ENCODE data around the gene RGS9BP. TPM values are rescaled to one million over a fixed set of nuclear protein-coding genes. Genes with fewer than 3 reads are reported as not detected.
"Not testable (repeated sequence)": the region's sequence is repeated elsewhere in the genome, so short reads cannot be mapped to it uniquely, and the experiment has no call there.

The RGS9BP gene
- total RNA-seq, 1 donor from 2014 or later: 0.79 TPM

DNA sequence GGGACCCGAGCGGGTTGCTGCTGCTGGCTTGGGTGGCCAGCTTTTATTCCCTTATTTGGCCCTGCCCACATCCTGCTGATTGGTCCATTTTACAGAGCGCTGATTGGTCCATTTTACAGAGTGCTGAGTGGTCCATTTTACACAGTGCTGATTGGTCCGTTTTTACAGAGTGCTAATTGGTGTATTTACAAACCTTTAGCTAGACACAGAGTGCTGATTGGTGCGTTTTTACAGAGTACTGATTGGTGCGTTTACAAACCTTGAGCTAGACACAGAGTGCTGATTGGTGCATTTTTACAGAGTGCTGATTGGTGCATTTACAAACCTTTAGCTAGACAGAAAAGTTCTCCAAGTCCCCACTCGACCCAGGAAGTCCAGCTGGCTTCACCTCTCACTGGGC is 24.5 kb downstream of the RGS9BP start:
- FAIRE-seq; DNase-seq (ENCODE audit: low read depth); H3K27me3 ChIP-seq (ENCODE audit: control insufficient read depth, insufficient read depth, low read length); H3K4me3 ChIP-seq (ENCODE audit: low read depth, low read length): not testable (repeated sequence)
- H3K36me3 ChIP-seq (ENCODE audit: control insufficient read depth, insufficient read depth, low read length): peaks cover 11% of the 10 kb centered on the region

DNA sequence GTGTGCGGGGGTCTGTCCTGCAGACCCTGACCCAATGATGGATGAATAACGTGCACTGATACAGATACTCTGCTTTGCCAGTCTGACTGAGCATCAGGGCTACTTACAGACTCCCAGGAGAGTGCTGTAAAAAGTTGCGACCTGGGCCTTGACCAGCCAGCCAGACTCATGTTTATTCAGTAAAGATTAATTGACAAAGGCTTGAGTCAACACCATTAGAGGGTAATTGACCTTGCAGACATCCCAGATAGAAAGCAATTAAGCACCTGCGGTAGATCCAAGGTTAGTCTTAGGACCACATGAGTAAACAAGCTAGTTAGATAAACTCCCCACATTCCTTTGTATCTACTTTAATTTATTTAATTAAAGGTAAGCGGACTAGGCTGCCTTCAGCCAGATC is 26.4 kb downstream of the RGS9BP start:
- FAIRE-seq (no peak), DNase-seq (ENCODE audit: low read depth) (no peak)
- Histone ChIP-seq H3K27me3 (ENCODE audit: control insufficient read depth, insufficient read depth, low read length) (no peaks in the 10 kb centered on the region), H3K36me3 (ENCODE audit: control insufficient read depth, insufficient read depth, low read length) (peaks cover 10% of the 10 kb centered on the region), H3K4me3 (ENCODE audit: low read depth, low read length) (no peak overlapping the region)
- TF ChIP-seq CTCF (IDR thresholded peaks at IDR 0.05; ENCODE audit: insufficient read depth, low read length, severe bottlenecking): no peak

DNA sequence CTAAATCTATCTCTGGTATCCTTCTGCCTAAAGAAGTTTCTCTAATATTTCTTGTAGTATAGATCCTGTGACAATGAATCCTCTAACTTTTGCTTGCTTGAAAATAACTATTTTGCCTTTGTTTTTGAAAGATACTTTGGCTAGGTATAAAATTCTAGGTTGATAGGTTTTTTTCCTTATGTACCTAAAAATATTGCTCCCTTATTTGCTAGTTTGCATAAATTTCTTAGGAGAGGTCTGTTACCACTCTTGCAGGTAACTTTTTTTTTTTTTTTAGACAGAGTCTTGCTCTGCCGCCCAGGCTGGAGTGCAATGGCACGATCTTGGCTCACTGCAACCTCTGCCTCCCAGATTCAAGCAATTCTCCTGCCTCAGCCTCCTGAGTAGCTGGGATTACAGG is 28.4 kb downstream of the RGS9BP start:
- not testable (repeated sequence) for H3K27me3 ChIP-seq (ENCODE audit: control insufficient read depth, insufficient read depth, low read length); FAIRE-seq; H3K4me3 ChIP-seq (ENCODE audit: low read depth, low read length); DNase-seq (ENCODE audit: low read depth)
- H3K36me3 ChIP-seq (ENCODE audit: control insufficient read depth, insufficient read depth, low read length): peaks cover 12% of the 10 kb centered on the region

GRCh38 chr19:32708457-32708856 is 32.8 kb downstream of the RGS9BP start:
- no peak for FAIRE-seq
- no peak overlapping the region for H3K4me3 ChIP-seq (ENCODE audit: low read depth, low read length)
- H3K36me3 ChIP-seq (ENCODE audit: control insufficient read depth, insufficient read depth, low read length): peaks cover 11% of the 10 kb centered on the region

DNA sequence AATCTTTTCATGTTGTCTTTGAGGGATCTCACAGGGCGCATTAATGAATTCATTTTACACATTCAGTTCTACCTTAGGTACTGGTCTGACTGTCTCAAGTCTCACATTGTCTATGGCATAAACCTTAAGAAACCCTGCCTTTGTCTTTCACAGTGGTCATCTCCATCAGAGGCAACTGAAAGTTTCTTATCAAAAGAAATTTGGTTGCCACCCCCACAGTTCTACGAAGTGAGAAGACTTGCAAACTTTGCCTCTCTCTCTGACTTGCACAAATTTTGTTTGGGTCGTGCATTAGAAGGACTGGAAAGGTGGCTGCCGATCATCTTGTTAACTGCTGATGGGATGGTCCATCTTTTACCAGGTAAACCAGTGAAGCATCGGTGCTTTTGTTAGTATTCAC is 33.4 kb downstream of the RGS9BP start:
- DNase-seq (ENCODE audit: low read depth): no peak
- Histone ChIP-seq H3K27me3 (ENCODE audit: control insufficient read depth, insufficient read depth, low read length) (no peaks in the 10 kb centered on the region), H3K4me3 (ENCODE audit: low read depth, low read length) (no peak overlapping the region), H3K36me3 (ENCODE audit: control insufficient read depth, insufficient read depth, low read length) (peaks cover 11% of the 10 kb centered on the region)
- no peak for TF ChIP-seq CTCF (IDR thresholded peaks at IDR 0.05; ENCODE audit: insufficient read depth, low read length, severe bottlenecking)
- FAIRE-seq: no peak

More at GRCh38 chr19:32708457-32708856, 32.8 kb downstream of the RGS9BP start:
- DNase-seq (ENCODE audit: low read depth): no peak
- H3K27me3 ChIP-seq (ENCODE audit: control insufficient read depth, insufficient read depth, low read length): no peaks in the 10 kb centered on the region
- TF ChIP-seq CTCF (IDR thresholded peaks at IDR 0.05; ENCODE audit: insufficient read depth, low read length, severe bottlenecking): no peak

DNA sequence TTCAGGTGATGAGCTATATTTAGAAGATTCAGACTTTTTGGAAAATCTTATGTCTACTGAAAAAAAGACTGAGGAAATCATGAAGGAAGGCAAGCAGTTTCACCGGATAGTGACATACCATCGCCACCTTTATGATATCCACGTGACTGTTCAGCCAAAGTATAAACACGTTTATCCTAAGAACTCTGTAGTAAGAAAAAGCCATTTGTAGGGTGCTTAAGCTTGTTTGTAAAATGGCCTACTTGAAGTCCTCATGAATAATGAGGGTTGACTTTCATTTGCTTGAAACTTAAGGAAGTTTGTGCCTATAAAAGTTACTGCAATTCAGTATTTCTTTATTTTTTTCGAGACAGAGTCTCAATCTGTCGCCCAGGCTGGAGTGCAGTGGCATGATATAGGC is 36.1 kb downstream of the RGS9BP start:
- no peak for FAIRE-seq
- H3K4me3 ChIP-seq (ENCODE audit: low read depth, low read length): no peak overlapping the region

DNA sequence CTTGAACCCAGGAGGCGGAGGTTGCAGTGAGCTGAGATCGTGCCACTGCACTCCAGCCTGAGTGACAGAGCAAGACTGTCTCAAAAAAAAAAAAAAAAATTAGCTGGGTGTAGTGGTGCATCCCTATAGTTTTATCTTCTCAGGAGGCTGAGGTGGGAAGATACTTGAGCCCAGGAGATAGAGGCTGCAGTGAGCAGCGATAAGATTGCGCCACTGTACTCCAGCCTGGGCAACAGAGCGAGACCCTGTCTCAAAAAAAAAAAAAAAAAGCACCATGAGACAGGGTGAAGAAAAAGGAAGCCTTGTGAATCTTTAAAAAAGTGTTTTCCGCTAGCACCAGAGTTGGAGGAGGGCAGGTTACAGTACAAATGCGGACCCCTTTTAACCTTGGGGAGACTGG is 40.6 kb downstream of the RGS9BP start:
- H3K36me3 ChIP-seq (ENCODE audit: control insufficient read depth, insufficient read depth, low read length); H3K27me3 ChIP-seq (ENCODE audit: control insufficient read depth, insufficient read depth, low read length); DNase-seq (ENCODE audit: low read depth); H3K4me3 ChIP-seq (ENCODE audit: low read depth, low read length); FAIRE-seq: not testable (repeated sequence)

More for the DNA sequence above, 36.1 kb downstream of the RGS9BP start:
- peaks cover 8% of the 10 kb centered on the region for H3K36me3 ChIP-seq (ENCODE audit: control insufficient read depth, insufficient read depth, low read length)
- no peak for TF ChIP-seq CTCF (IDR thresholded peaks at IDR 0.05; ENCODE audit: insufficient read depth, low read length, severe bottlenecking)
- no peaks in the 10 kb centered on the region for H3K27me3 ChIP-seq (ENCODE audit: control insufficient read depth, insufficient read depth, low read length)
- no peak for DNase-seq (ENCODE audit: low read depth)

Data from bronchial epithelial cell (primary cell).